Limb (tissue), 2 donors: Measurements from ENCODE around the gene PCSK5.

ENCODE experiments used
- DNase-seq, 2 donors: peaks; one replicate each; pipeline ENCODE4 v3.0.0-alpha.2; 2016; ENCODE audit errors: extremely low spot score in 2 of 2

PCSK5 gene

DNA sequence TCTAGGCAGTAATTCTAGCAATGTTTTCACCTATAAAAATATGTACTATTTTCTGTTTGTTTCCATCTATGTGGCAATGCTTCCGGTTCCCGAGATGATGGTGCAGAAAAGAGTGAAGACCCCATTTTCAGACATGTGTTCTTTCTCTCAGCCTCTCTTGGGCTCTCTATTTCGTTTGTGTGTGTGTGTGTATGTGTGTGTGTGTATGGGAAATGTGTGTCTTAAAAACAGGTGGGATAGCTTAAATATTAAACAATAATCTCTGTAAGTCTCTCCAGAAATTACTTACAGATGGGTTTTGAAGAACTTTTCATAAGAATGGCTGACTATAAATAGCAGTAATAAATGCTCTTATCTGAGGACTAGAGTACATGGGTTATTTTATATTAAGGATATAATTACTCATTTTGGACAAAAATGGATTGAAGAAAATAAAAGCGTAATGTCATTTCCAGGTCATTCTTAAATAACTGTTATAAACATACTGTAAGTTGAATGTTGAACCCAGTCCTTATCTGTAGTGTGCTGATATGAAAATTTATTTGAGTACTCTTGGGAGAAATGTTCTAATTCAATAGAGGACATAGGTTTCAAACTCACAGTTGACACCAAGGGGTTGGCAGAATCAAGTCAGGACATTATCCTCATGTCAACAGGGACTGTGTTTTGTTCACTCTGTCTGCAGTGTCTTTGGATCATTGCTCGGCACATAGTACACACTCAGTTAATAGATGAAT is 31.1 kb downstream of the PCSK5 start:
- DNase-seq, result peak in 1 of 2 donors; percentile 20

DNA sequence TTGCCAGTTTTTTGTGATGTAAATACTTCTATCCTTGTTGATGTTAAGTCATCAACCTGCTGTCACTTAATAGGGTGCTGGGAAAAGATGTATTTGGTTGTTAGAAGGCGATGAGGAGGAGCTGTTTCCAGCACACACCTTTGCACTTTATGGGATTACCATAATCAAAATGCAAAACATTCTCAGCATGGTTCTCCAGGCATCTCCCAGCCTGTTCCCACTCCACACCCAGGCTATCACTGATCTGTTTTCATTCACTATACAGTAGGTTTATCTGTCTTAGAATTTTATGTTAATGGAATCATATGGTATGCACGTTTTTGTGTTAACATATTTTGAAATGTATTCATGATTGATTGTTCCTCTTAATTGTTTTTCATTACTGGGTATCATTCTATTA is 35.9 kb downstream of the PCSK5 start:
- no peak for DNase-seq

DNA sequence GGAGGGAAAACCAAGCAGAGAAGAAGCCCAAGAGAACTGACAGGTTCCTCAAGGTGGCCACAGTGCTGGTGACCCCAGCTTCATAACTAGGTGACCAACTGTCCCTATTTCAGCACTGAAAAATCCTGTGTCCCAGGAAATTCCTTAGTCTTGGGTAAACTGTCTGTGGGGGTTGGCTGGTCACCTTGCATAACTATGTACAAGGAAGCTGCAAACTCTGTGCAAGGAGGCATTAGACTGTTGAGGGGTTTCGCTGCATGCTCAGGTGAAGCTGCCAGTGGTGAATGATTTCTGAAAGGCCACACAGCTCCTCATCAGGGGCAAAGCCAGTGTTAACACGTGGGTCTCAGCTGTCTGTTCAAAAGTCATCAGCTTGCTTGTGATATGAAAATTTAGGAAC is 36.9 kb downstream of the PCSK5 start:
- DNase-seq, result no peak

DNA sequence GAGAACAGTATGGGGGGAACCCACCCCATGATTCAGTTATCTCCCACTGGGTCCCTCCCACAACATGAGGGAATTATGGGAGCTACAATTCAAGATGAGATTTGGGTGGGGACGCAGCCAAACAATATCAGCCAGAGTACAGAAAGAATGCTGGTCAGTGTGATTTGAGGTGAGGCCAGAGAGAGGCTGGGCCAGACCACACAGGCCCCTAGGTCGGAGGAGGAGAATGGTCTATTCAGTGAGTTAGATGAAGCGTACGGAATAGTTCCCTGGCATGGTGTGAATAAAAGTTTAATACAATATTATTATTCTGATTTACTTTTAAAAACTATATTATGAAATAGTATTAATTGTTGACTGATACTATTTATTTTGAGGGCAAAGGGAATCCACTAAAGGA is 39.7 kb downstream of the PCSK5 start:
- DNase-seq, result no peak

DNA sequence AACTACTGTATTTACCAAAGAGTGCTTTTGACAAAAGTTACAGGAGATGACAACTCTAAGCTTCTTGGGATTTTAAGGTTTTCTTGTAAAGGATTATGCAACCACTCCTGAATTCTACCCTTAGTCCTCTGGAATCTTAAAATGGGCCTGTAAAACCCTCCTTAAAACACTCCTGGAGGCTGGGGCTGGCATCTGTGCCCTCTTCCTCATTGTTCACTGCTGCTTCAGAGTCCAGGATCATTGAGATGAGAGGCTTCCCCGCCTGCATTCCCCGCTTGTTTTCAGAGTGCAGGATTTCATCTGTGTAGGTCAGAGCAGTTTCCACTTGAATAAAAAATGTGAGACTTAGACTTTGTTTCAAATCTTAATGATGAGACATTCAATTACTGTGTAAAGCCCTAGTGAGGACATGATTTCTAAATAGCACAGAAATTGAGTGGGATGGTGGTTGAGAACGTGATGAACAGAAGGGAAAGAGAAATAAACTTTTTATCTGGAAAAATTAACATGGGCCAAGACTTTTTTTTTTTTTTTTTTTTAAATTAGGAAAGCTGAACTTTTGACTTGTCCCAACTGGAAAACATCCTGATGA is 40.4 kb downstream of the PCSK5 start:
- DNase-seq, result no peak

DNA sequence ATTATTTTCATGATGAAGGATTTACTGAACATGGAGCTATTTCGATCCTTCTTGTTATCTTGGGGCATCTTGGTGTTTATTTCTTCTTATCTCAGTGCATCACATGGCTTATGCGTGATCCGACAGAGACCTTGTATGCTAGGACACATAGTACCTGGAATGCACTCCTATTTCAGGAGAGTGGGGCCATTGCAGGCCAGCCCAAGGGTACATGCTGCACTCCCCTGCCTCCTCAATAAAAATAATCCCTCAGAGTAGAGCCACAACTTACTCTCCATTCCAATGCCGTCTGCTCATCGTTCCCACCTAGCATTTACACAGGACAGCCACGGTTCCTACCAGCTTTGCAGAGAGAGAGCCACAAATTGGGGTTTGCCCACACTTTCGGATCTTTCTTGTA is 43.5 kb downstream of the PCSK5 start:
- DNase-seq, result no peak

DNA sequence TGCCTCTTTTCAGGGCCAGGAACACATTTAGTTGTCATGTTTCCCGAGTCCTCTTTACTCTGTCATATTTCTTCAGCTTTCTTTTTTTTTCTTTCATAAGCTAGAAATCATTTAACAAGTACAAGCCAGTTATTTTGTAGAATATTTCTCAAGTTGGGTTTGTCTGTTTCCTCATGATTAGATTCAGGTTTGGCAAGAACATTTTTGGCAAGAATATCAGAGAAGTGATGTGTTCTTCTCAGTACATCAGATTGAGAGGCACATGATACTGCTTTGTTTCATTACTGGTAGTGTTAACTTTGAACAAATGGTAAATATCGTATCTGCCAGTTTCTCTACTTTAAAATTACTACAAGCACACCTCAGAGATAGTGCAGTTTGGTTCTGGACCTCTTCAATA is 45.1 kb downstream of the PCSK5 start:
- no peak for DNase-seq

DNA sequence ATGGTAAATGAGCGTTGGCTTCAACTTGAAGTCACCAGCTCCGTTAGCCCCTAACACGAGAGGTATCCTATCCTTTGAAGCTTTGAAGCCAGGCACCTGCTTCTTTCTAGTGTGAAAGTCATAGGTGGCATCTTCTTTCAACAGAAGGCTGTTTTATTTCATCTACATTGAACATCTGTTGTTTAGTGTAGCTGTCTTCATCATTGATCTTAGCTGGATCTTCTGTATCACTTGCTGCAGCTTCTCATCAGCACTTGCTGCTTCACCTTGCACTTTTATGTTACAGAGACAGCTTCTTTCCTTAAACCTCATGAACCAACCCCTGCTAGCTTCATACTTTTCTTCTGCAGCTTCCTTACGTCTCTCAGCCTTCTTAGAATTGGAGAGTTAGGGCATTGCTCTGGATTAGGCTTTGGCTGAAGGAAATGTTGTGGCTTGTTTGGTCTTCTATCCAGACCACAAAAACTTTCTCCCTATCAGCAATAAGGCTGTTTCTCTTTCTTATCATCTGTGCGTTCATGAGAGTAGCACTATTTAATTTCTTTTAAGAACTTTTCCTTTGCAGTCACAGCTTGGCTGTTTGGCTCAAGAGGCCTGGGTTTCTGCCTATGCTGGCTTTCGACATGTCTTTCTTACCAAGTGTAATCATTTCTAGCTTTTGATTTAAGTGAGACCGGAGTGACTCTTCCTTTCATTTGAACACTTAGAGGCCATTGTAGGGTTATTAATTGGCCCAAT is 47.2 kb downstream of the PCSK5 start:
- DNase-seq, result no peak

DNA sequence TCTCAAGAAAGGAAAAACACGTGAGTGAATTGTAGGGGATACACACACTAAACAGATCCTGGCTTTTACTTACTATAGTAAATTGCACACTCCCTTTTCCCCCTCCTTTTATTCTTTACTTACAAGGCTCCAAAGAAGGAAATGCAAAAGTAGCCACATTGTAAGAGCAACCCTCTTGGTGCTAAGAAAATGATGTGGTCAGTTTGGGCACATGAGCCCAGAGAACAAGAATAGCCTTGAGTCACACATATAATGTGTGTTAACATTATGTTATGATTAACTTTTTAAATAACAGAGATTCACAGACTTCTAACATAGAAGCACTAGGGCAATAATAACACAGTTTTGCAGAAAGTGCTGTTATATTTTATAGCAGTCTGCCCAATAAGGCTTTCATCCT is 48.5 kb downstream of the PCSK5 start:
- no peak for DNase-seq

DNA sequence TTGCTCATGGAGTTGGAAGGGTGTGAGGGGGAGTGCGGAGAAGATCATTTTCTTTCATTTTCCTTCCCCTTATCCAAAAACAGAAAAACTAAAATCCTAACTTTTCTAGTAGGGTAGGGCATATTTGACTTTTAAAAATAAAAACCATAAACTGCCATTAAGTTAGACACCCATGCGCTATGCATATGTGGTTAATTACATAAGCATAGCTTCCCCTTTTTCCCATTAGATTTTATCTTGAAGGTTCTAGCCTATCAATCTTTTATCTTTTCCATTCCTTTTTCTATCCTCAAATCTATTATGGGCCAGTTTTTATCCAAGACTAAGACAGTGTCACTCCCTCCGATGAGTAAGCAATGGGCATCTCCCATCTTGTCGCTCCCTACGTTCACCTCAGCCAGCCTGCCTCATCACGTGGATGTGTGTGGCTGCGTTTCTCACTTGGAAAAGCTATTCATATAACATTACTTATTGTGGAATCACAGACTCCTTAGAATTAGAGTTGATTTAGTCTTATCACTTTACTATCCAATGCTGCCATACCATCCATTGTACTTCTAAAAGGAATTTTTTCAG is 49.2 kb downstream of the PCSK5 start:
- no peak for DNase-seq

DNA sequence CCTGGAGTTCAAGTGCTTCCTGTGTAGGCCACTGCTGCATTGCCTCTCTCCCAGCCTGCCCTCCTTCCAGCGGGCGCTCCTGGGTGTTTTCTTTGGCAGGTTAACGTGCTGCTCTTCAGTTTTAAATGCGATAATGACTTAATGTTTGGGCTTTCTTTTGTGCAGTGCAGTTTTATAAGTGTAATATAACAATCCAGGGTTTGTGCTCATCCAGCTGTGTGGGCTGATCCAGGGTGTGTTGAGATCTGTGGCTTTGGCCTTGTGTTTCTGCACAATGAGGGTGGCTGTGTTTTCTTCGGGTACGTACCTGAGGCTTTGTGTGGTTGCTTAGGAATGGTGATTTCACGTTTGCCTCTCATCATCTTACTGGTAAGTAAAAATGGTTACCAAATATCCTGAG is 50.6 kb downstream of the PCSK5 start:
- no peak for DNase-seq

DNA sequence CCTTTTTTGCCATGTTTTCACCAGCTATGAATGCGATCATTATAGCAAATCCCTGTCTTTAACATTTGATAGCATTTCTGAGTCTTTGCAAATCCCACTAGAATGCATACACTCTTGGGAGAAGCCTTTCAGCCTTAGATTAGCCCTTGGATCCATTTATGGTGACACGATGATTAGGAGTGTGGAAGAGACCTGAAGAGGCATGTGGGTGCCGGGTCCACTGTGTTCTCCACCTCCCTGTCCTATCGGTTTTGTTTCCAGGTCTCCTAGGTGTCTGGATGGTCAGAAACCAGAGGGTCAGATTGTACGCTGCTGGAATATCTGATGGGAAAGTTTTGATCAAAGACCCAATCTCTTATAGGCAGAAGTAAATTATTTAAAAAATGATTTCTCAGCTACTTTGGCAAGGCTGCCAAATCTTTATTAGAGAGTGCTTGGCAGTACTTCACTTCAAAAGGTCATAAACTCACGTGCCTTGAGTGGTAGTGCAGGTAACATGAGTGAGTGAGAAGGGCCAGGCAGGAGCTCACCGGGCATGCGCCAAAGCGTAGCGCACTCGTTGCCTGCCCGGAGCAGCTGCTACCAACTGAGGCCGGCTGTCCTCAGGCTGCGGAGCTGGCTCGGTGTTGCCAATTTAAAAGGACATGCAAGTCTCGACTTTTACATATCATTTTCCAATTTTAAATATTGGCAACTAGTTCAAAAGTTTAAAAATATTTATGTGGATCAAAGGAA is 51.3 kb downstream of the PCSK5 start:
- DNase-seq, result no peak

DNA sequence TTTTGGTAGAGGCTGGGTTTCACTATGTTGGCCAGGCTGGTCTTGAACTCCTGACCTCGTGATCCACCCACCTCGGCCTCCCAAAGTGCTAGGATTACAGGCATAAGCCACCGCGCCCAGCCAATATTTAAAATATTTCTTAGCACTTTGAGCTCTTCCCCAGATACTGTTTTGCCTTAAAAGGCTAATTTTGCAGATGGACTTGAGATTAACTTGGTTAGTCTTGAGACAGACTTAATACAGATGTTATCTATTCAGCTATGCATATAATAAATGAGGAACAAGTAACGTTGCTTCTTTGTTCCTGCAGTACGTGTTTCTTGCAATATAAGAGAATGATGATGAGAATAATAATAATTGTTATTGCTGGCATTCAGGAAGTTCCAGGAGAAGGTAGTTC is 56.3 kb downstream of the PCSK5 start:
- DNase-seq, result no peak

DNA sequence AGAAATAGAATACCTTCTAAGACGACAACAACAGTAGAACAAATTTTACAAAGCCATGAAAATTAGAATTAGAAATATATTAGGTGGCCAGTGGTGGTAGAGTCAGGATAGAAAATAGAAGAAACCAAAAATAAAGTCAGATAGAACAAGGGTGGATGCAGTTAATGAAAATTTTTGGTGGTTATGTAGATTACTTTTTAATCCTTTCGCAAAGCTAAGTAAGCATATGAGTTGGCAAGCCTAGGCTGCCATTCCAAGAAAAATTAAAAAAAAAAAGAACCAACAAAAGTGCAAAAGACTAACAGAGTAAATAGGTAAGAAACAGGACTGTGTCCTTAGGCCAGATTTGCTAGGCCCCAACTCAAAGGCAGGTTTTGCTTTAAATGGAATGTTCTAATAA is 56.8 kb downstream of the PCSK5 start:
- DNase-seq, result no peak

DNA sequence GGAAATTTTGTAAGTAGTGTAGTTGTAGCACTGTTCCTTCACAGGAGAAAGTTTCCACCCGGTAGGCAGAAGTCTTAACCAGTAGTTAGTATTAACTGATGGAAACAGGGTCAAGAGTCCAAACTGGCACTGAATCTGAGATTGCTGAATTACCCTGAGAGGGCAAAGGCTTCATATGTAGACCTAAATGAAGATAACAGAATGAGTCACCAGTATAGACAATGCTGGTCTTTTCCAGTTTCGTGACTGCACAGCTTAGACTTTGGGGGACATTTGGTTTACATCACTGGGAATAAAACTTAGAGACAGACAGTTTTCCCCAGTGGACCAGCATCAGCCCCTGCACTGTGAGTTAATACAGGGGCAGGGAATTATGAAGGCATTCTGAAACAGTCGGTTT is 60.5 kb downstream of the PCSK5 start:
- no peak for DNase-seq

DNA sequence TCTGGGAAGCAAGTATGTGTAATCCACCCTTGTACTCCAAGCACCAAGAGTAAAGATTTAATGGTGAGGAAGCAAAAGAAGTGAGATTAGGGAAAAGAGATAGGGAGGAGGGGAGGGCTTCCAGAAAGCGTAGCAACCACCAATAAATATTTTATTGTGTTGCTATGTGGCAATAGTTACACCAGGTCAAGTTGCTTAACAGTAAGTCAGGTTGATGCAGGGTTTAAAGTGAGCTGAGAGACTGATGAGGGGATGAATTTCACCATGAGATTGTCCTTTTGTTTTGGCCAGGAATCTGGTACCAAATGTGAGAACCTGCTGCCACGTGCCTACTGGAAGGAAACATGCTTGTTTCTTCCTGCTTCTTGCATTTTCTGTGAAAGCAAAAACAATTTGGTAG is 62.7 kb downstream of the PCSK5 start:
- DNase-seq, result no peak

DNA sequence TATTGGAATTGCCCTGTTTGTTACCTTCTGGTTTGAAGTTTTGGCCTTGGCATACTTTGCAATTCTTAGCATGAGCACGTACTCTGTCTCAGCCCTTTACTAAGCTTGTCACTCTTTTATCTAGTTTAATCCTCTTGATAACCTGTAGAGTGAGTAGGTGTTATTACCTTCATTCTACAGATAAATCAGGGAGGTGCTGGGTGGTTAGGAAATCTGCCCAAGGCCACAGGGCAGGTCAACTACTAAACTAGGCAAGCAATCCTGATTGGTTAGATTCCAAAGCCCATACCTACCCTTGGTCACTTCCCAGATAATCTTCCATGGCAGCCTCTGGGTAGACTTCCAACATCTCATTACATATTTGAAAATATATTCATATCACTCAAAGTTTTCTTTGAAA is 65.7 kb downstream of the PCSK5 start:
- no peak for DNase-seq

DNA sequence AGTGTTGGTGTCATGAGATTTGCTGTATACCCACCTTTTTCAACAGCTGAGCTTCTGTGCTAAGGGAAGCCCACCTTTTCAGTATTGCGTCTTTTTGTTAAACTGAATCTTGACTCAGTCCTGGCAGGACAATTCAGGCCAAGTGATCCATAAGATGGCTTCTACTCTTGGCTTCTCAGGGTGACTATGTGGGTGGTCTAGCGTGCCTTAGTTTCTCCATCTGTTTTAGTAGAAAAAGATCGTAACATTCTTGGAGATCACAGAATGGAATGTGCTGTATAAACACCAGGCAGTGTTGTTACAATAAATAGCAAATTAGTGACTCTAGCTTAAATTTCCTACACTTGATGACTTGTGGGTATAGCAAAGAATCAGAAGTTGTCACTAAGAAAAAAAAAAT is 66.6 kb downstream of the PCSK5 start:
- DNase-seq, result no peak

DNA sequence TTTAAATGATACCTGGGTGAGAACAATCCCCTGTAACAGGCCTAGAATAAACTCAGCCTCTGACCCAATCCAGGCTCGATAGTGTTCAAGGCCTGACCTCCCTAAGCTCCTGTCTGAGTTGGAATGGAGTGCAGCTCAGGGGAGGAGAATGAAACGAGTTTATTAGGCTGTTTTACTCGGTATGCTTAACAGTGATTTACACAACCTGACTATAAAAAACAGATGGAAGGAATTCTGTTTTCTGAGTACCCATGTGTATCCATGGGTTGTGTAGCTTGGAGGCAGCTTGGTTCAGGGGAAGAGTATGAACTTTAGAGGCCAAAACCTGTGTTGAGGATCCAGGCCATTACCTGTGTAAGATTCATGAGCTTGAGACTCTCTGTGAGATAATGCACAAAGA is 67.8 kb downstream of the PCSK5 start:
- no peak for DNase-seq

DNA sequence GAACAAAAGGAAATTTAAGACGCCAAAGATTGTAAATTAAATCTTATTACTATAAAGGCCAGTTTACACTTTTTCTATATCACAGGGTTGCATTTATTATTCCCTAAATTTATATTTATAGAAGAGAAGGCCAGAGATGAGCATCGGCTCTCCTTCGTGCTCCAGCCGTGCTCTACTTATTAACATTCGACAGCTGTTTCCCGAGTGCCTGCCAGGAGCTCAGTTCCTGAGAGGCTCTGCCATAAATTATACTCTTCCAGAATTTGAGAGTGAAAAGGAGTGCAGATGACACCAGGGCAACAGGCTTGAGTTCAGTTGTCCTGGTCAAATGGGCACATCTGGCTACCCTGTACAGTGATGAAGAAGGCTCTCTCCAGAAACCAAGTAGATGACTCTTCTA is 70.1 kb downstream of the PCSK5 start:
- peak; percentile 39 to 40 for DNase-seq

DNA sequence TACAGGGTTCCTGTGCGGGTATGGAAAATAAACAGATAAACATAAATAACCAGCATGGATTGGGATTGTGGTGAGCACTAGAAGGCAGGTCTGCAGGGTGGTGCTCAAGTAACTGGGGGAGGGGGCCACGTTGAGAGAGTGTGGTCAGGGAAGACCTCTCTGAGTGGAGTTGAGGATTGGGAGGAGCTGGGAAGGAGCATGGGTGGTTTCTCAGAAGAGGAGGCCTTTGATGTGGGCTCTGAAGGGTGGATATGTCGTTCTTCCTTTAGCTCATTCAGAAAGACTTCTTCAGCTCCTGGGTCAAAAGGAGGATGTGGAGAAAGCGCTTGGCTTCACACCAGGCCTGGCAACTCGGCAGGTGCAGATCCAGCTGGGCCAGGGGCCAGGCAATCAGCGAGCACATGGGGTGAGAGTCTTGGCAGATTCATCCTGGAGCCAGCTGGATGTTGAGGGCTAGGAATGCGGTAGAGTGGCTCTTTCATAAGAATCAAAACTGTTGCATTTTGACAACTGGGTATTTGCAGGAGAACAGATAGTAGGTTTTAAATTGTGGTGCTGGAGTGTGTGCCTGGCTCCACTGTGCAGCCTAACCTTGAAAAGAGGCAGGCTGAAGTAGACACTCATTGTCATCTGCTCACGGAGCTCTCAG is 71.7 kb downstream of the PCSK5 start:
- peak; percentile 27 to 51 for DNase-seq
